EH (cell line): ENCODE data around the gene BRCA1.
"Not testable (repeated sequence)": the region's sequence is repeated elsewhere in the genome, so short reads cannot be mapped to it uniquely, and the experiment has no call there.

Experiments
- DNase-seq: peaks from one replicate; pipeline ENCODE4 v3.0.0-alpha.2; 2015; ENCODE audit warnings: low read depth

BRCA1 gene

GRCh38 chr17:43134774-43135453 is 9.8 kb upstream of the BRCA1 start:
- no peak for DNase-seq

DNA sequence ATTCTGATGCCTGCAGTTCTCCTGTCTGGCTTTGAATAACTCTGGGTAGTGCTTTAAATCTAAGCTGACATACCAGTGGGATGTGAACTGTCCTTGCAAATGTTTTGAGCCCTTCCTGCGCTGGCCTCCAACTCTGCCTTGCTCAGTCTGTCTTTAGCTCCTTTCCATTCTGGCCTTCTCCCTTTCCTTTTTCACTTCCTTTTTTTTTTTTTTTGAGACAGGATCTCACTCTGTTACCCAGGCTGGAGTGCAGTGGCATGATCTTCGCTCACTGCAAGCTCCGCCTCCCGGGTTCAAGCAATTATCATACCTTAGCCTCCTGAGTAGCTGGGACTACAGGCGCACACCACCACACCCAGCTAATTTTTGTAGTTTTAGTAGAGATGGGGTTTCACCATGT is 8.3 kb upstream of the BRCA1 start:
- DNase-seq: not testable (repeated sequence)

DNA sequence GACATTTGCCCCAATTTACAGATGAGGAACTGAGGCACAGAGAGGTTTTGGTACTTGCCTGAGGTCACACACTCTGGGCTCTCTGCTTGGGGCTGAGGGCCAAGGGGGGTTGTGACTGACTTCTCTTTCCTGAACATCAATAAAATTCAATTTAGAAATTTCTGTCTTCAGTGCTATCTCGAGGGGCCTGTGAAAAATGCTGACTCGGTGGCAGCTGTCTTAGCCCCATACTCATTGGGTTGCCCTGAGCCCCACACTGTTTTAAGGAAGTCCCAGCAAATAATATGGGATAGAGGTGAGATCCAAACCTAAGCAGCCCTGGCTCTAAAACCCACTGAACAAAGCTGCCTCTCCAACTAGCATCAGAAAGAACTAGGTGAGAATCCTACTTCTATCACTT is 7.0 kb upstream of the BRCA1 start:
- no peak for DNase-seq

GRCh38 chr17:43129671-43130010 is 4.5 kb upstream of the BRCA1 start:
- no peak for DNase-seq

DNA sequence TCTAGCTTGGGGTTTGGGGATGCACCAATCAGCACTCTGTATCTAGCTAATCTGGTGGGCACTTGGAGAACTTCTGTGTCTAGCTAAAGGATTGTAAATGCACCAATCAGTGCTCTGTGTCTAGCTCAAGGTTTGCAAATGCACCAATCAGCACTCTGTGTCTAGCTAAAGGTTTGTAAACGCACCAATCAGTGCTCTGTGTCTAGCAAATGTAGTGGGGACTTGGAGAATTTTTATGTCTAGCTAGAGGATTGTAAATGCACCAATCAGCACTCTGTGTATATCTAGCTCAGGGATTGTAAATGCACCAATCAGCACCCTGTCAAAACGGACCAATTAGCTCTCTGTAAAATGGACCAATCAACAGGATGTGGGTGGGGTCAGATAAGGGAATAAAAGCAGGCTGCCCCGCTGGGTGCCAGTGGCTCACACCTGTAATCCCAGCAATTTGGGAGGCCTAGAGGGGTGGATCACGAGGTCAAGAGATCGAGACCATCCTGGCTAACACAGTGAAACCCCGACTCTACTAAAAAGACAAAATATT is 2.2 kb upstream of the BRCA1 start:
- not testable (repeated sequence) for DNase-seq

DNA sequence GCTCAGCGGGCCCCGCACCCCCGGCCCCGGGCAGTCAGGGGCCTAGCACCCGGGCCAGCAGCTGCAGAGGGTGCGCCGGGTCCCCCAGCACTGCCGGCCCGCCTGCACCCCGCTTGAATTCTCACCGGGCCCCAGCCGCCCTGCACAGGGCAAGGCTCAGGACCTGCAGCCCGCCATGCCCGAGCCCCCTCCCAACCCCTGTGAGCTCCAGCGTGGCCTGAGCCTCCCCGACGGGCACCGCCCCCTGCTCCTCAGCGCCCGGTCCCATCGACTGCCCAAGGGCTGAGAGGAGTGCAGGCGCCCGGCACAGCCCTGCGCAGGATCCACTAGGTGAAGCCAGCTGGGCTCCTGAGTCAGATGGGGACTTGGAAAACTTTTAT is 1.7 kb upstream of the BRCA1 start:
- DNase-seq: no peak

- DNase-seq: no peak
Measured at GRCh38 chr17:43125967-43126910, 1.1 kb upstream of the BRCA1 start.

DNA sequence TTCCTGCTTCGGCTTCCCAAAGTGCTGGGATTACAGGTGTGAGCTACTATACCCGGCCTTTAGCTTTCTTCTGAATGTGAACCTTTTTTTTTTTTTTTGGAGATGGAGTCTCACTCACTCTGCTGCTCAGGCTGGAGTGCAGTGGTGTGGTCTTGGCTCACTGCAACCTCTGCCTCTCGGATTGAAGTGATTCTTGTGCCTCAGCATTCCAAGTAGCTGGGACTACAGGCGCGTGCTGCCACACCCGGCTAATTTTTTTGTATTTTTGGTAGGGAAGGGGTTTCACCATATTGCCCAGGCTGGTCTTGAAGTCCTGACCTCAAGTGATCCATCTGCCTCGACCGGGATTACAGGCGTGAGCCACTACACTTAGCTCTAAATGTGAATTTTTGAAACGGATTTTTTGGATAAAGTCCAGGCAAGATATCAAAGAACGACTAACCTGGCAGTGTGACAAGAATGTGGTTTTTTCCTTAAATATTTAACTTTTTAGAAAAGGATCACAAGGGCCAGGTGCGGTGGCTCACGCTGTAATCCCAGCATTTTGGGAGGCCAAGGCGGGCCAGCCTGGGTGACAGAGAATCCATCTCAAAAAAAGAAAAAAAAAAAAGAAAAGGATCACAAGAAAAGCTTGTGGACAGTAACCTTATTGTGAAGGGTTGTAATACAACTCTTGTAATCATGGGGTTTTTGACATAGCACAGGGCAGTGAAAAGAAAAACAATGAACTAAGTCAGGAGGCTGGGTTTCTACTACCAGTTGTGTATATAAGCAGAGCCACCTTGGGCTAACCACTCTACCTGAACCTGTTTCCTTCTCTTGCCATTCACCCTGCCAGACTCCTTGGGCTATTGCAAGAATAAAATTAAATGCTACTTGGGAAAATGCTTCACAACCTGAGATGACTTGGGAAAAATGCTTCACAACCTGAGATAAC is 6.2 kb downstream of the BRCA1 start:
- DNase-seq: no peak

GRCh38 chr17:43114151-43114552 is 11.0 kb downstream of the BRCA1 start:
- DNase-seq: peak; percentile 56

- DNase-seq: no peak
Measured at GRCh38 chr17:43106552-43106951, 18.6 kb downstream of the BRCA1 start.

DNA sequence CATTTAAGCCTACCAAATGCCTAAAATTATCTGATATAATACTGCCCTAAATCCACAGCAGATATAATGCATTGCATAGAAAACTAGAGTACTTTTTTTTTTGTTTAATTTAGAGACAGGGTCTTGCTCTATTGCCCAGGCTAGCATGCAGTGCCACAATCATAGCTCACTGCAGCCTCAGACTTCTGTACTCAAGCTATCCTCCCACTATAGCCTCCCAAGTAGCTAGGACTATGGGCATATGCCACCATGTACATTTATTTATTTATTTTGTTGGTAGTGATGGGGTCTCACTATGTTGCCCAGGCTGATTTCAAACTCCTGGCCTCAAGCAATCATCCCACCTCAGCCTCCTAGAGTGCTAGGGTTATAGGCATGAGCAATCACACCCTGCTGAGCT is 20.0 kb downstream of the BRCA1 start:
- no peak for DNase-seq

DNA sequence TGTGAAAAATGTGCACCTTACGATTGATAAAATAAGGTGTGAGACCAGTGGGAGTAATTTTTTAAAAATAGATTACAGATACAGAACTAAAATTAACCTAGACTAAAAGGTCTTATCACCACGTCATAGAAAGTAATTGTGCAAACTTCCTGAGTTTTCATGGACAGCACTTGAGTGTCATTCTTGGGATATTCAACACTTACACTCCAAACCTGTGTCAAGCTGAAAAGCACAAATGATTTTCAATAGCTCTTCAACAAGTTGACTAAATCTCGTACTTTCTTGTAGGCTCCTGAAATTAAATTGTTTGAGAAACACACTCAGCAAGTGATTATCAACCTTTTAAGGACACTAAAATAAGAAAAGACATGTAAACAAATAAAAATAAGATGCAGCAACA is 20.5 kb downstream of the BRCA1 start:
- DNase-seq: no peak

GRCh38 chr17:43095364-43095763 is 29.8 kb downstream of the BRCA1 start:
- DNase-seq: not testable (repeated sequence)

DNA sequence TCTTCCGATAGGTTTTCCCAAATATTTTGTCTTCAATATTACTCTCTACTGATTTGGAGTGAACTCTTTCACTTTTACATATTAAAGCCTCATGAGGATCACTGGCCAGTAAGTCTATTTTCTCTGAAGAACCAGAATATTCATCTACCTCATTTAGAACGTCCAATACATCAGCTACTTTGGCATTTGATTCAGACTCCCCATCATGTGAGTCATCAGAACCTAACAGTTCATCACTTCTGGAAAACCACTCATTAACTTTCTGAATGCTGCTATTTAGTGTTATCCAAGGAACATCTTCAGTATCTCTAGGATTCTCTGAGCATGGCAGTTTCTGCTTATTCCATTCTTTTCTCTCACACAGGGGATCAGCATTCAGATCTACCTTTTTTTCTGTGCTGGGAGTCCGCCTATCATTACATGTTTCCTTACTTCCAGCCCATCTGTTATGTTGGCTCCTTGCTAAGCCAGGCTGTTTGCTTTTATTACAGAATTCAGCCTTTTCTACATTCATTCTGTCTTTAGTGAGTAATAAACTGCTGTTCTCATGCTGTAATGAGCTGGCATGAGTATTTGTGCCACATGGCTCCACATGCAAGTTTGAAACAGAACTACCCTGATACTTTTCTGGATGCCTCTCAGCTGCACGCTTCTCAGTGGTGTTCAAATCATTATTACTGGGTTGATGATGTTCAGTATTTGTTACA is 30.9 kb downstream of the BRCA1 start:
- peak; percentile 68 for DNase-seq

DNA sequence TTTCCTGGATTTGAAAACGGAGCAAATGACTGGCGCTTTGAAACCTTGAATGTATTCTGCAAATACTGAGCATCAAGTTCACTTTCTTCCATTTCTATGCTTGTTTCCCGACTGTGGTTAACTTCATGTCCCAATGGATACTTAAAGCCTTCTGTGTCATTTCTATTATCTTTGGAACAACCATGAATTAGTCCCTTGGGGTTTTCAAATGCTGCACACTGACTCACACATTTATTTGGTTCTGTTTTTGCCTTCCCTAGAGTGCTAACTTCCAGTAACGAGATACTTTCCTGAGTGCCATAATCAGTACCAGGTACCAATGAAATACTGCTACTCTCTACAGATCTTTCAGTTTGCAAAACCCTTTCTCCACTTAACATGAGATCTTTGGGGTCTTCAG is 32.3 kb downstream of the BRCA1 start:
- DNase-seq: peak; percentile 47

DNA sequence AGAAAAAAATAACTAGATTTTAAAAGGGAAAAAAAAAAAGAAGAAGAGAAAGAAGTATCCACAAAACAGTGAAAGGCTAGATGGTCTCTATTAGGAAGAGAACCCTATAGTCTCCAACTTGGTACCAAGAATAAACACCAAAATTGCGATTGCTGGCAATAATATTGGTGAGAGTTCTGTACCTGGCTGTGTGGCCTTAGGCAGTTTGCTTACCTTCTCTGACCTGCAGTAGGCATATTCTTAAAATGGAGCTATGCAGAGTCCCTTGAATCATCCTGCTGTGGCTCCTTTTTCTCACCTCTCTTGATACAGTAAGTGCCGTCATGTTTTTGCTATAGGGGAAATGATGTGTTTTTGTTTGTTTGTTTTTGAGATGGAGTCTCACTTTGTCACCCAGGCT is 35.1 kb downstream of the BRCA1 start:
- no peak for DNase-seq

DNA sequence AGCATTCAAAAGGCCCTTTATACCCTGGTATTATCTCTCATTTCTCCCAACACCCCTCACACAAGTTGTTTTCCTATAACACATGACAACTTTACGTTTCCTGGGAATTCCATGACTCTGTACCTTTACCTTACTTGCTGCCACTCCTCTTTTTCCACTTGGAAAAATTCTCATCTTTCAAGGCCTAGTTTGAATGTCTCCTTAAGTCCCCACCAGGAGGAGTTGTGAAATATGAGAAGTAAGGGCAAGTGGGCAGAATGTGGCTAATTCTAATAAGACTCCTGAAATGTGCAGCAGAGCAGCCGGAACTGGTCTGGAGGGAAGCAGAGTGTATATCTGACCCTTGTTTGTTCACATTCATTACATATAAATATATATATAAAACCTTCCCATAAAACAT is 39.7 kb downstream of the BRCA1 start:
- DNase-seq: peak; percentile 35

DNA sequence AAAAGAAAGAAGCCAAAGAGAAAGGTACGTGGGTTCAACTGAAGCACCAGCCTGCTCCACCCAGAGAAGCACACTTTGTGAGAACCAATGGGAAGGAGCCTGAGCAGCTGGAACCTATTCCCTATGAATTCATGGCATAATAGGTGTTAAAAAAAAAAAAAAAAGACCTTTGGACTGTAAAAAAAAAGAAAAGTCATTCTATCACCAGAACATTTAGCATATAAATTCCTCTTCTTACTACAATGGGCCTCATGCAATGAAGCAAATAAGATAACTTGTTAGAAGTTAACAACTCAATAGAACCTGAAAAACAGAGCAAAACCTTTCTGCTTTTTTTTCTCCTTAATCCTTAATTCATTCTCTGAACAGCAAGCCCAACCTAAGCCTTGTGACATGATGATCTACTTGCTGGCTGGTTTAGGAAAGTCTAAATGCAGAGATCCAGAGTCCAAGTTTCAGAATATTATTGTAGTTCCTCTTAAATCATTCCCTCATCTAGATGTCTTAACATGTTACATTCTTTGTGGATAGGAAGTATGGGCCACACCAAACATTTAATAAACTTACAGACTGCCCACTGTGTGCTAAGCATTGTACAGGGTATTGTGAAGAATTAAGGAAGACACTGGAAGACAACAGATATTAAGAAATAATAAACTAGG is 45.4 kb downstream of the BRCA1 start:
- DNase-seq: no peak

DNA sequence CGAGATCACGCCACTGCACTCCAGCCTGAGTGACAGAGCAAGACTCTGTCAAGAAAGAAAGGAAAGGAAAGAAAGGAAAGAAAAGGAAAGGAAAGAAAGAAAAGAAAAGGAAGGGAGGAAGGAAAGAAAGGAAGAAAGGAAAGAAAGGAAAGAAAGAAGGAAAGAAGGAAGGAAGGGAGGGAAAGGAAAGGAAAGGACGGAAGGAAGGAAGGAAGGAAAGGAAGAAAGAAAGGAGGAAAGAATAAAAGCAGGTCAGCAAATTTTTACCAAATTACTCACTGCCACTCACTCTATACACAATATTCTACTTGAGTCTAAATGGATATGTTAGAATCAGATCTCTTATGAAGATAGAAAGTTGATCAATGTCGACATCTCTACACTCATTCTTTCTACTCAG is 50.3 kb downstream of the BRCA1 start:
- no peak for DNase-seq

DNA sequence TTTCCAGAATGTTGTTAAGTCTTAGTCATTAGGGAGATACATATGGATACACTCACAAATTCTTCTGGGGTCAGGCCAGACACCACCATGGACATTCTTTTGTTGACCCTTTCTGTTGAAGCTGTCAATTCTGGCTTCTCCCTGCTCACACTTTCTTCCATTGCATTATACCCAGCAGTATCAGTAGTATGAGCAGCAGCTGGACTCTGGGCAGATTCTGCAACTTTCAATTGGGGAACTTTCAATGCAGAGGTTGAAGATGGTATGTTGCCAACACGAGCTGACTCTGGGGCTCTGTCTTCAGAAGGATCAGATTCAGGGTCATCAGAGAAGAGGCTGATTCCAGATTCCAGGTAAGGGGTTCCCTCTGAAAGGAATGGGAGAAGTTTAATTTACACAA is 54.3 kb downstream of the BRCA1 start:
- peak; percentile 14 for DNase-seq

- DNase-seq: no peak
Measured at GRCh38 chr17:43070257-43070656, 54.9 kb downstream of the BRCA1 start.
